Stimulated activated CD8-positive, alpha-beta memory T cell treated with anti-CD3 and anti-CD28 coated beads, Interleukin-4, amount 100 ng/mL, for 24 hours (primary cell): ENCODE data around the gene ACTRT2.

Experiments
- DNase-seq: peaks from one replicate; pipeline ENCODE4 v3.0.0-alpha.2; 2020; ENCODE audit warnings: low read depth

ACTRT2 gene

DNA sequence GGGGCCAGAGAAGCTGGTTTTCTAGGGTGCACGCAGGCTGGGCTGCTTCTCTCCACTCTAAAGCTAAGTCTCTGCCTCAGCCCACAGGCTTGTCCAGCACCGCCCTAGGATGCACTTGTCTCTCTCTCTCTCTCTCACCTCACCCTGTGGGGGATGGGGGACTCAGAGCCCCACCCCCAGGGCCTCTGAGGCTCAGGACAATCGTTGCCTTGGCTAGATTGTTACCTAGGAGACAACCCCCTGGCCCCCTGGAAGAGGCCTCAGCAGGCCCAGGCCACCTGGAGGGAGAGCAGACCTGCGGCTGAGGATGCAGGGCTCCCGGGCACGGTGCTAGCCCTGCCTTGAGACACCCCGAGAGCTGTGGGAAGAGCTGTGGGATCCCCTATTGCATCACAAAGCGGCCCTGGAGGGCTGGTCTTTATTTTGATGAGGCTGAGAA lies at the start of gene ACTRT2:
TSS of gene ACTRT2 (plus strand) at position 235 of the 439 bp plus-strand sequence. CDS start 220 bp downstream, outside the sequence.
- DNase-seq = no peak

DNA sequence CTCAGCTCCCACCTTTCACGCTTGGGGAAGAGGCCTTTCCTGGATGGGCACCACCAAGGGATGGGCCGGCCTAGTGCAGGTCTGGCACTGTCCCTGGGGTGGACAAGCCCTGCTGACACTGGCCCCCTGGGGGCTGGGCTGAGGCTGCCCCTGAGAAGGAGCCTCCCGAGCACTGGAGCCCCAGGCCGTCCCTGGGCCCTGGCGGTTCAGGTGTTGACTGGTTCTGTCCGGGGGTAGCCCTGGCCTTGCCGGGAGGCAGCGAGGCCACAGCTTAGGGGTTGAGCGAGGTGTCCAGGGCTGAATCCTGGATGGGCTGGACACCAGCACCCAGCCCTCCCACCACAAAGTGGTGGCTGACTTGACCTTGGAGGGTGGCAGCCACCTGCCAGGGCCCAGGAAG lies 49.7 kb upstream of the ACTRT2 start:
- no peak for DNase-seq

DNA sequence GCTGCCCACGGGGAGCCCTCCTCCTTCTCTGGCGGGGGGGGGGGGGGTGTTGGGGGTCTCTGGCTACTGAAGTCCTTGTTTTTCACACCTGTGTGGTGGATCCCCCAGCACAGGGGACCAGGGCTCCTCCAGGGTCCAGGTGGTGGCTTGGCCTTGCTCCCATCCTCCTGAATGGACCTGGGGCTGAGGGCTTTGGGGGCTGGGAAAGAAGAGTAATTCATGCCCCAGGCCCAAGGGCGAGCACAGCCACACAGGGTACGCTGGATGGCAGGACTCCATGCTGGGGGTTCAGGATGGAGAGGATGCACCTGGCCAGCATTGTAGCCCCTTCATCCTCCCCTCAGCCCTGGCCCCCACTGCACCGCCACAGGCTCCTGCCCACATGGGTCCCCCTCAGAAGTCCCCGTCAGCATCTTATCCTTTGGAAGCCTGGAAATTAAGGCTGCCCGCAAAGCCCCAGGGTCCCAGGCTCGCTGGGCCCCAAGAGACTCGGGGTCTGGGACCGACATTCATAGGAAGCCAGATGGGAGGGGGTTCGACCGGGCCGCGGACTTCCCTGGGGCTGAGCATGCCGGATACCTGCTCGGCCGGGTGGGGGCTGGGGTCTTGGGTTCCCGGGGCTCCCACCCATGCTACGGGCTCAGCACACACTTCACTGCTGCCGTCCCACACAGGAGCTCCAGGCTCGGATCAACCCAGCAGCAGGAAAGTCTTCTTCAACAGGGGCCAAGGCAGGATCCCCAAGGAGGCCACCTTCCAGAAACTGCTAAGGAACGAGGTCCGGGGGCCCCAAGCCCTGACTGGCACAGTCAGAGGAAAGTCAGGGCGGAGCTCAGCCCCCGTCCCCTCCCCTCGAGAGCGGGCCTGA lies 49.0 kb upstream of the ACTRT2 start:
- no peak for DNase-seq

DNA sequence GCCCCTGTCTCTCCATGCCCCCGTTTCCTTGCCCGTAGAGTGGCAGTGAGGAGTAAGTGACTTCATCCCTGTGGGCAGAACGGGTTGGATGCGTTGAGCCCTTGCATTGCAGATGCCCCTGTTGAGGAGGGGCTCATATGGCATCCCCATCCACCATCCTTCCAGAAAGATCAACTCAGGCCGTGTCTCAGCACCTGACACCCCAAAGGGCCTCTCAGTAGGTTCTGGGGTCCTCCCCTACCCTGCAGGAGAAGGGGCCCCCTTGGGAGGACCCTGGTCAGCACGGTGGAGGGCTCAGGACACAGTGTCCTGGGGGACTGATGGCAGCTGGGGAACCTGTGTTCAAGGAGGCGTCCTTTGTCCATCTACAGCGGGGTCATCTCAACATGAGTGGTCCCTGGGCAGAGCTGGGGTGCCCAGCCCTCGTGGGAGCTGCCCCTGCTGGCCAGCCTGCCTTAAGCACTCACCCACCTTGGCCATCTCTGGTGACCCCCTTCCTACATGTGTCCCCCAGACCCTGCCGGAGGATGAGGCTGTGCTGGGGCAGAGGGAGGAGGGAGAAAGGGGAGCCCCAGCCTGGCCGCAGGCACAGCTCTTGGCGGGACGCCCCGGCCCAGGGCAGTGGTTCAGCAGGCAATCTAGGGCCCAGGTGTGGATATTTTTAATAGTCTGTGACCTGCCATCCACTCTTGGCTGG lies 48.2 kb upstream of the ACTRT2 start:
- no peak for DNase-seq

DNA sequence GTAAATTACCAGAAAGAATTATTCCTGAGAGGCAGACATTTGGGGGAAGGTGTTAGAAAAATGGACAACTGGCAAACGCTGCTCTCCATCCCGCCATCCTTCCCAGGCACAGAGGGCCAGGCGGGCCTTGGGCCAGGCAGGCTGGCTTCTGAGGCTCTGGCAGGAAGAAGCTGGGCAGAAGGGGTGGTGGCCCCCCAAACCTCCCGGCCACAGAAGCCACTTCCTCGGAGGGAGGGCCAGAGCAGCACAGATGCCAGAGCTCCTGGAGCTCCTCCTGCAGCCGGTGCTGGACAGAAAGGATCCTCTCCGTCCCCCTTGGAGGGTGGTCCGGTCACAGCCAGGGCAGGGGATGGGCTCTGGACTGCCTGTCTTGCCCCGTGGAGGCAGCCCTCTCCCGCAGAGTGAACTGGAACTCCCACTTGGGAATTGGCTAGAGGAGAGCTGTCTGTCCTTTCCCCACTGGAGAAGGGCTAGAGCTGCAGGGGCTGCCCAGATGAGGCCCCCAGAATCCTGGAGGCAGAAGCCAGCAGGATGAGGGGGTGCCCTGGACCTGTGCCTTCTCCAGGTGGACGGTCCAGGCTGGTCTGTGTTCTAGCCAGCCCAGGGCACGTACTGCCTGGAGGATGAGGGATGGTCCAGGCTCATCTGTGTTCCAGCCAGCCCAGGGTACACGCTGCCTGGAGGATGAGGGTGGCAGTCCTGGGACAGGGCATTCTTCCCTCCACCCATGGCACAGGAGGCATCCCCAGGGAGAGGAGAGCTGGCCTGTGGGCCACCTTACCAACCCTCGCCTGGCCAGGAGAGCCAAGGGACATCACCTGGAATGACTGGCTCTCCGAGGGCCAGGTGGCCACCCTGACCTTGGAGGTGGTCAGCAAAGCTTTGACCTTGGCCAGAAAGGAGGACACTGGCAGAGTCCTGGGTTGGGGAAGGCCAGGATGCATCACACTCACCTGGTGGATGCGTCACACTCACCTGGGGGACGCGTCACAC lies 47.4 kb upstream of the ACTRT2 start:
- DNase-seq = no peak

DNA sequence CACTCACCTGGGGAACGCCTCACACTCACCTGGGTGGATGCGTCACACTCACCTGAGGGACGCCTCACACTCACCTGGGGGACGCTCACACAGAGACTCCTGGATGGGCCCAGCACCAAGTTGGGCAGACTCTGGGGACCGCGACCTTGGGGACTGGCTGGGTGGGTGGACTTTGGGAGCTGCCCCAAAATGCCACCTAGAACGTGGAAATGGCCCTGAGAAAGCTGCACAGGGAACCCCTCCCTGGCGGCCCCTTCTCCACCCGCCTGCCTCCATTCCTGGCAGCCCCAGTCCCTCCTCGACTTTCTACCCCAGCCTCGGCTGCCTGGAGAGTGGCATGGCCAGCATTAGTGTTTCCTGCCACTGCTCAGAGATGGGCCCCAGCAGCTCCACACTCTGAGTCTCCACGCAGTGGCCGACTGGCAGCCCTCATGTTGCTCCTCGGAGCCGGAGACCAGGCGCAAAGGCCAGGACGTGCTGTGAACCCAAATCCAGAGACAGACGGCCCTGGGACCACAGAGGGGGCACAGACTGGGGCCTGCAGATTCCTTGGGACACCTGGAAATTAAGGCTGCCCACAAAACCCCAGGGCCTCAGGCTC lies 46.5 kb upstream of the ACTRT2 start:
- DNase-seq = no peak

DNA sequence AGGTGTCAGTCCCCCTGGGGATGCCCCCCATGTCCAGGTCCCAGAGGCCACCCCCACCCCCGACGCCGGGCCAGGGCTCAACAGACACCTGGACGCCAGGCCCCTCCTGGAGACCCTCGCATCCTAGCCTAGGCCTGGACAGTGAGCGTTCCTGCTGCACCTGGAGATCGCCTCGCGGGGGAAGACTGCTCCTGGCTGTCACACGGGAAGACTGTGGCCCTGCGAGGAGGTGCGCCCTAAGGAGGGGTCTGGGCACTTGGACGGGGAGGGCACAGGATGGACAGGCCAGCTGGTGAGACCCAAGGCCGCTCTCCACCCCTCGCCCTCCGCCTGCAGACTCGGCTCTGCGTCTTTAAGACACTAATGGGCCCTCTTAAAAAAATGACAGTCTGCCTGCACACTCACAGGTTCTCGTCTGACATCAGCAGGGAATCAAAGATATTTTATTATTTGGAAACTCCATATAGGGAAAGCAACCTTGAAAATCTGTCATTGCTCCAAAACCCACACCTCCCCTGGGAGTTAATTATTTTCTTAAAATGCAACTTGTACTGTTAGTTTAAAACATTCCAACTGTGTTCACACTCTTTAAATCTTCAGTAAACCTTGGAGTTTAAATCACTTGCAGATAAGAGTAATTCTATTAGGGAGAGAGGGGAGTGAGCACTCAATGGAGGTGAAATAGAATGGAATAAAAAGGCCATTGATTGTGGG lies 45.6 kb upstream of the ACTRT2 start:
- no peak for DNase-seq

DNA sequence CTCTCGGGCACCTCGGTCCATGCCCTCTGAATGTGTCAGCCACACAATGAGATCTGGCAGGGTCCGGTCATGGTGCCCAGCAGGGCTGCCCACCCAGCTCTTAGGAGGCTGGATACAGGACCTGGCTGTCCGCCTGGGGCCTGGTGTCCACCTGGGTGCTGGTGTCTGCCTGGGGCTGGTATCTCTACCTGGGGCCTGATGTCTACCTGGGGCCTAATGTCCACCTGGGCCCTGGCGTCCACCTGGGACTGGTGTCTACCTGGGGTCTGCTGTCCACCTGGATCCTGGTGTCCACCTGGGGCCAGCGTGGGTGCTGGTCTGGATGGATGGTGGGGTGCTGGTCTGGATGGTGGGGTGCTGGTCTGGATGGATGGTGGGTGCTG lies 45.1 kb upstream of the ACTRT2 start:
- no peak for DNase-seq

DNA sequence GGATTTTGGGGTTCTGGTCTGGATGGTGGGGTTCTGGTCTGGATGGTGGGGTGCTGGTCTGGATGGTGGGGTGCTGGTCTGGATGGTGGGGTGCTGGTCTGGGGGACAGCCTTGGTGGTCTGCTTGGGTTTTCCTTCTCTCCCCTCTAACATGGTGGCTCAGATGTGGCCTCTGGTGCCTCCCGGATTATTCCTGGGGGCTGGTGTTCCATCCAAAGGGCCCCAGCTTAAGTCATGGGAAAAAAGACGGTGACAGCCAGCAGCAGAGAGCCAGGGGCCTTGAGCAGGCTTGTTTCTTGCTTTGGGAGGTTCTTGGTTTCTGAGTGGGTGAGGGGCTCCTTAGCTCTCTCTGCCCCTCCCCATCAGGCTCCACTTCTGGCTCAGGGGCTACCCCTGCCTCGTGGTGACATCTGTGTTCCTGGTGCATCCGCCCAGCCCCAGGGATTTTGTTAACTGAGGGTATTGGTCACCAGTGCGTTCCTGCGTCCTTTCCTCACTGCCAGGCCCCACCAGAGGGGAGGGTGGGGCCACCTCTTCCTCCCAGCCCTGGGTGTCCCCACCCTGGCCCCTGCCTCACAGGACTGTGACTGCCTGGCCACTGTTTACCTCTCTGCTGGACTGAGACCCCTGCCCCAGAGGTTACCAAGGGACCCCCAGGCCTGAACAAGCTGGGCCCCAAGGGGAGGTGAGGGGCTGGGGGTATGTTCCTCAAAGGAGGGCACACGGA lies 43.2 kb upstream of the ACTRT2 start:
- DNase-seq = no peak

DNA sequence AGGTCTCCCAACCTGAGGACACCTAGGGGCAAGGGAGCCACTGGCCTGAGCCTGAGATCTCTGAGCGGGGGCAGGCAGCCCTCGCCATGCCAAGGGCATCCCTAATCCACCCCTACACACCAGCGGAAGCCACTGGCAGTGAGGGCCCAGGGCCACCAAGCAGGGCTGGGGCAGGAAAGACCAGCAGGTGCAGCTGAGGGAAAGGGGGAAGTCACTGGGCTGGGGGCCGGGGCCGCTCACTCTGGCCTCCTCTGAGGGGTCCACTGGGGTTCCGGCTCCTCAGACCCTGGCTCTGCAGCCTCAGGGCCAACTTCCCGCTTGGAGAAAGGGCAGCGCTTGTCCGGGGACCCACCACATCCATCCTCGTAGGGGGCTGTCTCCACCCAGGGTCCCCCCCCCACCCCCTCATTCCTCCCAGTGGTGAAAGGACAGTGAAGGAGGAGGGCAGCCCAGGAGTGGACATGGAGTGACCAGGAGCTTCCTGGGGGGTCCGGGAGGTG lies 42.5 kb upstream of the ACTRT2 start:
- DNase-seq = no peak

DNA sequence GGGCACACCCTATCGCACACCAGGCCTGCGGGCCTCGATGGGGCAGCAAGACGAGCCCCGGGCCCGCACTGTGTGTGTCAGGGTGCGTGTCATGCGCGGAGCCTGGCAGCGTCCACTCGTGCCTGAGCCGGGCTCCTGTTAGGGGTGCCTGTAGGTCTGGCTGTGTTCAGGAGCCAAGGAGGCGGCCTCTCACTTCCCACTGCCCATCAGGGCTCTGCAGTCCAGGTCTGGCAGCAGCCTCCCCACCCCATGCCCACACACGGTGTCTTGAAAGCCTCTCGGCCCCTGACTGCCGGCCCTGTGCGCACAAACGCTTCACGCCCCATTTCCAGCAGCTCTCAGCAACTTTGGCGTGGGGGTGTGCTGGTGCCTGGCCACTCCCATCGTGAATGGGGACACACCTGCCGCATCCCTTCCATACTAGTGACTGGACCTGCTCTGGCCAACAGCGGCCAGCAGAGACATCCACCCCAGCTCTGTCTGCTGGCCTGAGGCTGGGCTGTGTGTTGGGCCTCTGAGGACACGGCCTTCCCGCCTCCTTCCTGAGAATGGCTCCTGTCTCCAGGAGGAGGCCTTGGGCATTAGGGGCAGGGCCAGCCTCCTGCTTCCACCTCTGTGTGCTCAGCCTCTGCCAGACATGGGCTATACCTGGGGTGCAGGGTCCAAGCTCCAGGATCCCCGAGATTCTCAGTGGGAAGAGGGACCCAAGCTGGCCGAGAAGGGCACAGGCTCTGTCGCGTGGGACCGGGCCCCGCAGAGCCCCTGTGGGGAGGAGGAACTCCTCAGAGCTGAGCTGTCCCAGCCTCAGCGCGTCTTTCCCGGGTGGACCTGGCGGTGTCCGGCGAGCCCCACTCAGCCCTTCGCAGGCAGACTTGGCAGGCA lies 41.8 kb upstream of the ACTRT2 start:
- DNase-seq = no peak

DNA sequence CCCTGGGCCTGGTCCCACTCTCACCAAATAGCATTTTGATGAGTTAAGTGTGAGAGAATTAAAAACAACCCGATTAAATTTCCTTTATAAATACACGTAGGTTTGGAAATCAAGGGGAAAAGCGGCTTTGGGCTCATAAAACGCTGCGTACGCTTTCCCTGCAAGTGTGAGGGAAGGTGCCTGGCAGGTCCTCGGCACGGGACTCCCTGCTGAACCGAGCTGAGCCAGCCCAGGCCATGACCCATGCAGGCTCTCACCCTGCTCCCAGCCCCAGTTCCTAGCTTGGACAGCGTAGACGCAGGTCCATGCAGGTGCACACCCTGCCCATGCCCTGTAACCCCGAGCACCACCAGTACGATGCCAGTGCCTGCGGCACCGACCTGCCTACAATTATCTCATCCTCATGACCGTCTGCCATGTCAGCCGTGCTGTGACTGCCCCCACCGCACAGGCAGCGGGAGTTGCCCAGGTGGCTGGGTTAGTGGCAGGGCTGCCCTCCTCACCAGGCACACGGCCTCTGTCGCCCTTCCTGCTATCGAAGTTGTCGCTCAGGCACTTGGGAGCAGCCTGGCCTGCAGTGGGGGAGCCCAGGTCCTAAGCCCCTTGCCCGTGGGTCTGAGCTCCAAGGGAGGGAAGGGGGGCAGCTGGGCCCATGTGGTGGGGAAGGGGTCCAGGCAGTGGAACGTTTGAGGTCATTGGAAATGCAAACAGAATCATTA lies 41.0 kb upstream of the ACTRT2 start:
- DNase-seq = no peak

DNA sequence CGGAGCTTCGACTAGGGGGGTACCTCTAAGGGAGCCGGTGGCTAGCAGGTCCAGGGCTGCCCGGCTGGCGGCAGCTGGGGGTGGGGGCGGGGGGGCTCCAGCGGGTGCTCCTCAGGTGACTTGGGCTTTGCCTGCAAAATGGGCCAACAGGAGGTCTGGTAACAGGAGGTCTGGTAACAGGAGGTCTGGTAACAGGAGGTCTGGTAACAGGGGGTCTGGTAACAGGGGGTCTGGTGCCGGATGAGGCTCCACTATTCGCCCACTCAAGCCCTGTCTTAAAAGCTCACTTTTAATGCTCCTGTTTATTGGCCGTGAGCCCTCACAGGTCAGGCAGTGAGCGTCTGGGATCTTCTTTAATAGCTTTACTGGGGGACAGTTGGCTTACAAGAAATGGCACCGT lies 40.4 kb upstream of the ACTRT2 start:
- no peak for DNase-seq

DNA sequence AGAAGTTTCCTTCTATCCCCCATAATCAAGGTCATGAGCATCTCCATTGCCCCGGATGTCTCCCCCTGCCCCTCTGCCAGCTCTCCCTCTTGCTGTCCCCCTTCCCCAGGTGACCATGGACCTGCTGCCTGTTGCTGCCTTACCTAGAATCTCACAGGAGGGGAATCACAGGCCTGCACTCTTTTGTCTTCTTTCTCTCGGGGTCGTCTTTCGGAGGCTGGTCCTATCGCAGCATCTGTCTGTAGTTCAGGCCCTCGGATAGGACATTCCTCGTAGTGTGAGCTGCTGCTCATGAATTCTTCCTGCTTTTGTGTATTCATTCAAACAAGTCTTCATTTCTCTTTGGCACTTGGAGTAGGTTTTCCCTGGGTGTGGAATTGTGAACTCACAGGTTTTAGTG lies 39.9 kb upstream of the ACTRT2 start:
- DNase-seq = no peak

DNA sequence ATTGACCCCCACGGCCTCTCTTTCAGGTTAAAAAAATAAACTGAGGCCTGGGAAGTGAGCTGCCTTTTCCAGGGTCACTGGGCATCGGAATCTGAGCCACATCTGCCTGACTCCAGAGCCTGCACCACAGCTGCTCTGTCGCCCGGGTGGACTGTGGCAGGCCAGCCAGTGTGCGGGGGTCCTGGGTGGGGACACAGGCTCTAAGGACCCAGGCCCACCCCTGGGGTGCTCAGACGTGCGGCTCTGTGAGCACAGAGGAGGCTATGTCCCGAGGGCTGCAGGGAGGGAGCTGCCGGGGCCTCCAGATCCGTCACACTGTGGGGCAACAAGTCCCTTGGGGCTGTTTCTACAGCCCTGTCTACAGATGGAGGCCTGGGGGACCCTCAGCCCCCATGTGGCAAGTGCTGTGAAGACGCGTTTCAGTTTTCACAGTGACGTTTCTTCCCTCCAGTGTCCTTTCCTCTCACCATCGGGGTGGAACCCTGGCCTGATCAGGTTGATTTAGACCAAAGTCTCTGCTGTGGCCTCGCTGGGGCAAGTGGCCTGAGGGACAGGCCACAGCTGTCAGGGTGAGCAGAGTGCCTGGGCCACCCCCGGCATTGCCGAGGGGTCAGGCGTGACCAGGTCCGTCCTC lies 39.2 kb upstream of the ACTRT2 start:
- DNase-seq = no peak

DNA sequence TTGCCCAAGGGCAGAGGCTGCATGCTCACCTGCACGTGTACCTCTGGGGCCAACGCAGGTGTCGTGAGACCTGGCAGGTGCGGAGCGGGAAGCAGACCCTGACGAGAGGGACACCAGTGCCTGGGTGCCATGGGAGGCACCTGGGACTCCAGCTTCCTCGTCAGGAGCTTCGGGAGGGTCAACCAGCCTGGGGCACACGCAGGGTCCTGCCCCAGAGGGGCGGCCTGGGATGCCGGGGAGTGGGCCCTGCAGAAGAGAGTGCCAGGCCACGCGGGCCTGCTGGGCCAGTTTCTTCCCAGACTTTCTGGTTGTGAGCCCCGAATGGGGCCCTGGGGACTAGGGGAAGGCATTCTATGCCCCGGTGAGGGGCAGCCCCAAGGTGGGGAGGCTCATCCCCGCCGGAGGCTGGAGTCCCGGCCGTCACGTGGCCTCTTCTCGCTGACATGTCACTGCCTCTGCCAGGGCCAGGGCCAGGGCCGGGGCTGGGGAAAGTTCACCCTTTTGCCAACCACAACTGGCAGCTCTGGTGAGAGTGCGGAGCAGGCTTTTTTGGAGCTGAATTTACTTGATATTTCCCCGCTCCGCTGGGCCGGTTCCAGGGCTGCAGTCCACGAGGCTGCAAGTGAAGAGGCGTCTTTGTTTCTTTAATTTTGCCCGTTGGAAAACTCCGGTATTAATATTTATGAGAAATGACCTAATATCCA lies 38.5 kb upstream of the ACTRT2 start:
- no peak for DNase-seq

DNA sequence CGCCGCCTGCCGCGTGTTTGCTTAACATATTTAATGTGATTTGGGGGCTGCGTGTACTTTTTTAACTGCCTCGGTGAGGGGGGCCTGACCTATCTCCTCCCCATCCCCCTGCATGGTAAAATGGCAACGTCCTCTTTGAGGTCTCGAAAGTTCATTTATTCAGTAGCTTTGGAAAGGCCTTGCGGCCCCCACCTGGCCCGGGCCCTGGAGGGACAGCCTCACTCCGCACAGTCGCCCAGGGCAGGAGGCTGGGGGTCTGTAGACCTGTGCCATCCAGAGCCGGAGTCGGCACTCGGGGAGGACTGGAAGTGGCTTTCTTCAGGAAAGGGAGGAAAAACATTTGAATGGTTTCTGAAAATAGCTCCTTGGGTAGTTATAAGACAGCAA lies 38.0 kb upstream of the ACTRT2 start:
- DNase-seq = no peak
